C4-2B (cell line): ENCODE results near the gene MGAT5B.

Experiments used
- CTCF ChIP-seq: fragments of 450-650 bp; conservative IDR thresholded peaks from 2 replicates; pipeline ENCODE4 v1.5.1; 2017; ENCODE audit warnings: mild to moderate bottlenecking
- ZFX ChIP-seq: fragments of 450-650 bp; IDR thresholded peaks from 2 replicates; pipeline ENCODE4 v1.6.1; 2017

GRCh38 chr17:76824093-76824492, 44.1 kb upstream of the MGAT5B start:
- no peak for TF ChIP-seq CTCF
- no peak for TF ChIP-seq ZFX
